IMR-90 (cell line): ENCODE data around the gene C12orf56.

ENCODE experiments used
- CTCF ChIP-seq: conservative IDR thresholded peaks from 2 replicates; pipeline ENCODE4 v1.5.1; 2012; ENCODE audit warnings: mild to moderate bottlenecking, low read depth, low read length, improper control_type of control experiment
- MAFK ChIP-seq: IDR thresholded peaks from 2 replicates; pipeline ENCODE4 v1.6.1; 2012; ENCODE audit warnings: low read depth, low read length, improper control_type of control experiment
- MAZ ChIP-seq: IDR thresholded peaks from 2 replicates; pipeline ENCODE4 v1.6.1; 2012; ENCODE audit warnings: low read depth, mild to moderate bottlenecking, low read length, improper control_type of control experiment, moderate library complexity, borderline replicate concordance
- MXI1 ChIP-seq: IDR thresholded peaks from 2 replicates; pipeline ENCODE4 v1.6.1; 2012; ENCODE audit warnings: low read depth, mild to moderate bottlenecking, low read length, moderate library complexity, borderline replicate concordance
- NFE2L2 ChIP-seq: fragments of 150-350 bp; IDR thresholded peaks from 2 replicates; pipeline ENCODE4 v1.6.1; 2016; ENCODE audit warnings: low read depth, mild to moderate bottlenecking, low read length
- POLR2A ChIP-seq: IDR thresholded peaks from 2 replicates; pipeline ENCODE4 v1.6.1; 2012; ENCODE audit warnings: mild to moderate bottlenecking, low read depth, low read length
- RAD21 ChIP-seq: IDR thresholded peaks from 2 replicates; pipeline ENCODE4 v1.6.1; 2012; ENCODE audit warnings: low read length, improper control_type of control experiment
- RCOR1 ChIP-seq: IDR thresholded peaks from 2 replicates; pipeline ENCODE4 v1.6.1; 2012; ENCODE audit warnings: mild to moderate bottlenecking, low read length, improper control_type of control experiment; ENCODE audit not compliant: insufficient replicate concordance
- RFX5 ChIP-seq: IDR thresholded peaks from 2 replicates; pipeline ENCODE4 v1.8.0; 2012; ENCODE audit warnings: low read depth, mild to moderate bottlenecking, low read length, moderate library complexity
- SMC3 ChIP-seq: fragments of 150-350 bp; IDR thresholded peaks from 2 replicates; pipeline ENCODE4 v1.6.1; 2016; ENCODE audit warnings: low read depth, mild to moderate bottlenecking, antibody characterized with exemption, low read length, moderate library complexity
- USF2 ChIP-seq: fragments of 150-350 bp; IDR thresholded peaks from 2 replicates; pipeline ENCODE4 v1.6.1; 2017; ENCODE audit warnings: mild to moderate bottlenecking, antibody characterized with exemption, low read length, low read depth

- TF ChIP-seq MXI1 (no peak), RFX5 (no peak), MAFK (no peak), RCOR1 (no peak), USF2 (no peak), SMC3 (no peak), CTCF (no peak), MAZ (no peak), POLR2A (no peak), RAD21 (no peak), NFE2L2 (no peak)
These were observed 146.7 kb downstream of the C12orf56 start for GRCh38 chr12:64243809-64244208.
